Gastrocnemius medialis (tissue), 4 donors: ENCODE data around the gene DAPK1. TPM values are rescaled to one million over a fixed set of nuclear protein-coding genes. Genes with fewer than 3 reads are reported as not detected.

Source experiments
- ATAC-seq, 2 donors: fragments of 150-250 bp; one replicate each; pipeline ENCODE4 v1.9.1; 2016
- DNase-seq, 2 donors: peaks; one replicate each; pipeline ENCODE4 v3.0.0-alpha.2; 2019
- H3K27ac ChIP-seq, 4 donors: fragments of 200-600 bp; sonication (generic); 1 replicate in 1 of 4; 2 replicates in 3 of 4; pipeline ENCODE4 v1.5.1; 2016 to 2018; ENCODE audit warnings: mild to moderate bottlenecking in 2 of 4, moderate library complexity in 1 of 4
- H3K27me3 ChIP-seq, 3 donors: fragments of 200-600 bp; sonication (generic) in 2 of 3; 1 replicate in 1 of 3; 2 replicates in 2 of 3; pipeline versions ENCODE4 v1.5.1 to v1.6.0; 2016 to 2019; ENCODE audit warnings: mild to moderate bottlenecking in 1 of 3, moderate library complexity in 1 of 3
- H3K36me3 ChIP-seq, 2 donors: fragments of 200-600 bp; sonication (generic) in 1 of 2; one replicate each; pipeline ENCODE4 v1.5.1; 2017 to 2018
- H3K4me1 ChIP-seq, 2 donors: fragments of 200-600 bp; sonication (generic) in 1 of 2; one replicate each; pipeline ENCODE4 v1.5.1; 2016 to 2017; ENCODE audit warnings: mild to moderate bottlenecking in 2 of 2
- H3K4me3 ChIP-seq, 4 donors: fragments of 200-600 bp; sonication (generic) in 3 of 4; 1 replicate in 1 of 4; 2 replicates in 3 of 4; pipeline ENCODE4 v1.5.1; 2016 to 2019; ENCODE audit warnings: mild to moderate bottlenecking in 2 of 4
- H3K9me3 ChIP-seq, 3 donors: fragments of 200-600 bp; sonication (generic) in 2 of 3; 1 replicate in 1 of 3; 2 replicates in 2 of 3; pipeline ENCODE4 v1.5.1; 2016 to 2019
- POLR2A ChIP-seq, 2 donors: fragments of 450-650 bp; IDR thresholded peaks; one replicate each; pipeline ENCODE4 v1.6.1; 2017; ENCODE audit warnings: antibody characterized with exemption in 2 of 2, mild to moderate bottlenecking in 2 of 2, moderate library complexity in 2 of 2
- in situ Hi-C, 4 donors: fragments of 200-750 bp; cut with MboI; loops; one replicate each; pipeline versions ENCODE4 v1.15.0 to v1.8.0; 2017; ENCODE audit warnings: low sequenced_read_pairs in 4 of 4
- intact Hi-C: fragments of 100-400 bp; cut with DNase I; formaldehyde crosslinking; loops from one replicate; pipeline ENCODE4 v1.15.1; 2023; ENCODE audit warnings: low total_unique reads
- total RNA-seq, 4 donors: library from RNA; depleted of rRNA; stranded (reverse); fragments of >200 nt; gene quantifications; one replicate each; pipeline versions ENCODE4 v1.1.0 to v1.2.3, GENCODE V29; 2016
- TF ChIP-seq, protein P1 (sequence below), 5 experiments: fragments of 450-650 bp in 3 of 5; fragments of 200-600 bp in 2 of 5; sonication (generic) in 2 of 5; IDR thresholded peaks in 4 of 5; conservative IDR thresholded peaks in 1 of 5; 1 replicate in 4 of 5; 2 replicates in 1 of 5; pipeline ENCODE4 v1.5.1; 2016 to 2019; ENCODE audit warnings: antibody characterized with exemption in 5 of 5, mild to moderate bottlenecking in 3 of 5, moderate library complexity in 3 of 5

Gene DAPK1
- total RNA-seq, 4 donors from 2014 or later: 1.2 to 4.3 (median 2.7) TPM

DNA sequence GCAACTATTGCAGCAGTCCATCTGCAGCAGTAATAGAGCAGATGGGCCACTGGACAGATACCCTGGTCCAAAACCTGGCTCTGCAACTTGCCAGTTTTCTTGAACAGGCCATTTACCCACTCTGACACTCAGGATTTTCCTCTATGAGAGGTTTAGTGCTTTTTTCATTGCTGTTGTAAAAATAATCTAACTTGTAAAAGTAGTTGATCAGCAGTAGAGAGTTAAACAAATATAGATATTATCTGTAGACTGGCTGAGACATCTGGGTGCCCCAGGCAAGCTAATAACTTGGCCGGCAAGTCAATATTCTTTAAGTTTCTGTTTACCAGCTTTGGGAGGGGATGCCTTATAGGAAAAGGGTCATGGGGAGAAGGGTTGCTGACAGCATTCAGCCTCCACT, 4.1 kb downstream of the DAPK1 start:
- in situ Hi-C loops: loop anchor here in 1 of 4 donors (10.0 kb wide), 1 partner anchor 63 kb away; no protein-coding TSS in a partner anchor
- TF ChIP-seq, protein P1, sequence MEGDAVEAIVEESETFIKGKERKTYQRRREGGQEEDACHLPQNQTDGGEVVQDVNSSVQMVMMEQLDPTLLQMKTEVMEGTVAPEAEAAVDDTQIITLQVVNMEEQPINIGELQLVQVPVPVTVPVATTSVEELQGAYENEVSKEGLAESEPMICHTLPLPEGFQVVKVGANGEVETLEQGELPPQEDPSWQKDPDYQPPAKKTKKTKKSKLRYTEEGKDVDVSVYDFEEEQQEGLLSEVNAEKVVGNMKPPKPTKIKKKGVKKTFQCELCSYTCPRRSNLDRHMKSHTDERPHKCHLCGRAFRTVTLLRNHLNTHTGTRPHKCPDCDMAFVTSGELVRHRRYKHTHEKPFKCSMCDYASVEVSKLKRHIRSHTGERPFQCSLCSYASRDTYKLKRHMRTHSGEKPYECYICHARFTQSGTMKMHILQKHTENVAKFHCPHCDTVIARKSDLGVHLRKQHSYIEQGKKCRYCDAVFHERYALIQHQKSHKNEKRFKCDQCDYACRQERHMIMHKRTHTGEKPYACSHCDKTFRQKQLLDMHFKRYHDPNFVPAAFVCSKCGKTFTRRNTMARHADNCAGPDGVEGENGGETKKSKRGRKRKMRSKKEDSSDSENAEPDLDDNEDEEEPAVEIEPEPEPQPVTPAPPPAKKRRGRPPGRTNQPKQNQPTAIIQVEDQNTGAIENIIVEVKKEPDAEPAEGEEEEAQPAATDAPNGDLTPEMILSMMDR (IDR thresholded peaks at IDR 0.05 in 4 of 5, conservative IDR thresholded peaks at IDR 0.05 in 1 of 5): no peak
- TF ChIP-seq POLR2A (IDR thresholded peaks at IDR 0.05): no peak
- ATAC-seq: no peak
- H3K9me3 ChIP-seq: no peaks in the 10 kb centered on the region
- intact Hi-C loops: no loop called here
- H3K27ac ChIP-seq: no peak overlapping the region
- peaks cover 6 to 12% of the 10 kb centered on the region in 2 donors for H3K4me1 ChIP-seq
- no peaks in the 10 kb centered on the region for H3K27me3 ChIP-seq
- H3K4me3 ChIP-seq: no peak overlapping the region
- no peaks in the 10 kb centered on the region for H3K36me3 ChIP-seq
- DNase-seq: no peak

DNA sequence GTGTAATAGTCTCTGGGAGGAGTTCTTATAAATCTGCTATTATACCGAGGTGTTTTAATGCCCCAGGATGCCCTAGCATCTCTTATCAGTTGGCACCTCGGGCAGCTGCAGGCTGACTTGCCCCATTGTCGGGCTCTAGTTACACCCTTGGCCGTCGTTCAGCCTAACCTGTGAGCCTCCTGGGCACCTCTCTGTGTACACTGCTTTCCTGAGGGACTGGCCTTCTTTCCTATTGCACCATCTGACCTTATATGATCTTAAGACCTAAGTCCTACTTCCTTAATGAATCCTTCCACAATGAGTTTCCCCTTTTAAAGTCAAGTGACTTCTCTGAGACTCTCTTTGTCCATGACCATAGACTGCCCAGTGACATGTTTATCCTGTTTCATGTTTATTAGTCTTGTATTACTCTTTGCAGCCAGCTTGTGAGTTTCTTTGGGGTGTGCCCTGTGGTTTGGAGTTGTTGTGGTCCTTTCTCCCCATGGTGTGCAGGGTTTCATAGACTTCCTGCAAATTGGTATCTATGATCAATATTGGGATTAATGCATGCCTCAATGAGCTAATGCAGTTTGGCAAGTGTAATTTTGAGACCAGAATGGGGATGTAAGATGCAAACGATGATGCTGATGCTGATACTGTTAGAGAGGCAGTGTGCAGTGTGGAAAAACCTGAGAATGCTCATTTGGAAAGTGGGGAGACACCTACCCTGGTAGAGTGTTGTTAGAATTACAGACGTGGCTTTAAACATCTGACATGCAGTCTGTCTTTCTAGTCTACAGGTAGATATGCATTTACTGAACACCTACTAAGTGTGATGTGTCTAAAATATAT, 4.9 kb downstream of the DAPK1 start:
- ATAC-seq (peak; percentile 19 to 43), DNase-seq (no peak)
- H3K4me1 ChIP-seq: peaks cover 6 to 7% of the 10 kb centered on the region in 2 donors
- no peaks in the 10 kb centered on the region for H3K36me3 ChIP-seq
- TF ChIP-seq POLR2A (IDR thresholded peaks at IDR 0.05): no peak
- TF ChIP-seq, protein P1 (IDR thresholded peaks at IDR 0.05 in 4 of 5, conservative IDR thresholded peaks at IDR 0.05 in 1 of 5): no peak
- no peaks in the 10 kb centered on the region for H3K9me3 ChIP-seq
- H3K4me3 ChIP-seq: no peak overlapping the region
- intact Hi-C loops: no loop called here
- in situ Hi-C loops: loop anchor here in 1 of 4 donors (10.0 kb wide), 1 partner anchor 62 kb away; no protein-coding TSS in a partner anchor
- no peak overlapping the region for H3K27ac ChIP-seq
- no peaks in the 10 kb centered on the region for H3K27me3 ChIP-seq

DNA sequence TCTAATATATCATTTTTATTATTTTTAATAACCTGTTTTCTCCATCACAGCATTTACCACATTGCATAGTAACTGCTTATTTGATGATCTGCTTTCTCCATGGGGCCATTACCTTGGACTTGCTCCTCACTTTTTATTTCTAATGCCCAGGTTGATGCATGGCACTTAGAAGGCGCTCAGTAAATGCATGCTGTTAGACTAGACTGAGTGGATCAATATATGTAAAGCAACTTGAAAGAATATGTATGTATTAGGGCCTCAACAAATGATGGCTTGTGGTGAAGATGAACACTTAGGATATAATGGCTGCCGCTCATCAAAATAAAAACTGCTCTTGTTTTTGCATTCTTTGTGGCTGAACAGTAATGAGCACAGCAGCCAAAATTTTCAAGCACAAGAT, 5.8 kb downstream of the DAPK1 start:
- ATAC-seq (no peak), DNase-seq (no peak)
- Histone ChIP-seq H3K27ac (no peak overlapping the region), H3K36me3 (no peaks in the 10 kb centered on the region), H3K4me1 (peaks cover 4 to 7% of the 10 kb centered on the region in 2 donors), H3K9me3 (no peaks in the 10 kb centered on the region), H3K4me3 (no peak overlapping the region), H3K27me3 (no peaks in the 10 kb centered on the region)
- TF ChIP-seq POLR2A (IDR thresholded peaks at IDR 0.05): no peak
- TF ChIP-seq, protein P1 (IDR thresholded peaks at IDR 0.05 in 4 of 5, conservative IDR thresholded peaks at IDR 0.05 in 1 of 5): no peak
- intact Hi-C loops (no loop called here), in situ Hi-C loops (loop anchor here in 1 of 4 donors (10.0 kb wide), 1 partner anchor 61 kb away; no protein-coding TSS in a partner anchor)

DNA sequence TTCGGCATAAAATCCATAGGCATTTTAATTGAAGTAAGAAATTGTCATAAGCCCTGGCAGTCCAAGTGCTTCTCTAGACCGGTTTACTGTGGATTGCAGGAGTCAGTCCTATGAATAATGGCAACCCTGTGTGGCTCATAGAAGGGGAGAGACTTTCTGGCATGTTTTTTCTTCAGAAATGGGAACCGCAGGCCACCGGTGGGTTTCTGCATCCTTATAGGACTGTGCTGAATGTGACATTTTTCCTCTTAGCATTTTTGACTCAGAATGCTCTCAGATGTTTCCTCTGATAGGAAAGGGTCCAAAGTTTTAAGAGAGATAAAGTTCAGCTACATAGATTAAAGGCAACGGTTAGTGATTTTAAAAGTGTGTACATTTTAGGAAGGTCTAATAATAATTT, 6.3 kb downstream of the DAPK1 start:
- H3K27ac ChIP-seq: no peak overlapping the region
- intact Hi-C loops: no loop called here

More for the DNA sequence above, 6.3 kb downstream of the DAPK1 start:
- TF ChIP-seq, protein P1 (IDR thresholded peaks at IDR 0.05 in 4 of 5, conservative IDR thresholded peaks at IDR 0.05 in 1 of 5): no peak
- DNase-seq (no peak), ATAC-seq (no peak)
- in situ Hi-C loops: loop anchor here in 1 of 4 donors (10.0 kb wide), 1 partner anchor 61 kb away; no protein-coding TSS in a partner anchor
- H3K27me3 ChIP-seq: no peaks in the 10 kb centered on the region
- H3K4me3 ChIP-seq: no peak overlapping the region
- H3K36me3 ChIP-seq: no peaks in the 10 kb centered on the region
- peaks cover 0 to 7% of the 10 kb centered on the region in 2 donors for H3K4me1 ChIP-seq
- no peaks in the 10 kb centered on the region for H3K9me3 ChIP-seq
